Measurements from ENCODE around the gene MIDN. TPM values are rescaled to one million over a fixed set of nuclear protein-coding genes. Genes with fewer than 3 reads are reported as not detected.

Gene MIDN
- total RNA-seq = 14.1 TPM

GRCh38 chr19:1248139-1248785, at the start of gene MIDN:
TSS of gene MIDN (plus strand) at chr19:1248583. CDS start at chr19:1250297, 1,714 bp downstream.

DNA sequence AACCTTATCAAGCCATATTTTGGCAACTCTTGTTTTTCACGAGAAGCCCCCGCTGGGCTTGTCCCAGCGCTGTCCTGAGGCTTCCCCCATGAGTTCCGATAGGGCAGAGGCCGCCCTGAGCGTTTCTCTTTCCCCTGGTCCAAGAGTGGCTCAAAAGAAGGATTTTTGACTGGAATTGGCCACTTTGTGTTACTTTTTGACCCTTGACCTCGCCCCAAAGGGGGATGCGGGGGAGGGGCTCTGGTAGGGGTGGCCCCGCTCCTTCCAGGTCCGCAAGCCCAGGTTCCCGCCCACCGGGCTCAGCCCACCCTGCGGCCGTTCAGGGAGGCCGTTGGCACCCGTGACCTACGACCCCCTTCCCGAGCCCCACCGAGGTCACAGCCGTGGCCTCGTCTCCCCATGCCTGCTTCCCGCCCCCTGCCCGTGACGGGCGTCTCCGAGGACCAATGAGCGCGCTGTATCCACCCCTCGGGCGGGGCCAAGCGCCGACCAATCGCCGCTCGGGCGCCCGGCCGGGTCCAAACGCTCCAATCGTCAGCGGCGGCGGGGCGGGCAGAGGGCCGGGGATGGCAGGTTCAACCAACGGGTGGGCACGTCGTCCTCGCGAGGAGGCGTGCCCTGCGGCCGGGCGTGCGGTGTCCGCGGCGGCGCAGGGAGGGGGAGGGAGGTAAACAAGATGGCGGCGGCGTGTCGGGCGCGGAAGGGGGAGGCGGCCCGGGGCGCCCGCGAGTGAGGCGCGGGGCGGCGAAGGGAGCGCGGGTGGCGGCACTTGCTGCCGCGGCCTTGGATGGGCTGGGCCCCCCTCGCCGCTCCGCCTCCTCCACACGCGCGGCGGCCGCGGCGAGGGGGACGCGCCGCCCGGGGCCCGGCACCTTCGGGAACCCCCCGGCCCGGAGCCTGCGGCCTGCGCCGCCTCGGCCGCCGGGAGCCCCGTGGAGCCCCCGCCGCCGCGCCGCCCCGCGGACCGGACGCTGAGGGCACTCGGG, 43.0 kb upstream of the MIDN start, which contains the start of gene STK11:
STK11 (plus strand) TSS at position 665 of the 986 bp plus-strand sequence. CDS start 1,136 bp downstream, outside the sequence.

DNA sequence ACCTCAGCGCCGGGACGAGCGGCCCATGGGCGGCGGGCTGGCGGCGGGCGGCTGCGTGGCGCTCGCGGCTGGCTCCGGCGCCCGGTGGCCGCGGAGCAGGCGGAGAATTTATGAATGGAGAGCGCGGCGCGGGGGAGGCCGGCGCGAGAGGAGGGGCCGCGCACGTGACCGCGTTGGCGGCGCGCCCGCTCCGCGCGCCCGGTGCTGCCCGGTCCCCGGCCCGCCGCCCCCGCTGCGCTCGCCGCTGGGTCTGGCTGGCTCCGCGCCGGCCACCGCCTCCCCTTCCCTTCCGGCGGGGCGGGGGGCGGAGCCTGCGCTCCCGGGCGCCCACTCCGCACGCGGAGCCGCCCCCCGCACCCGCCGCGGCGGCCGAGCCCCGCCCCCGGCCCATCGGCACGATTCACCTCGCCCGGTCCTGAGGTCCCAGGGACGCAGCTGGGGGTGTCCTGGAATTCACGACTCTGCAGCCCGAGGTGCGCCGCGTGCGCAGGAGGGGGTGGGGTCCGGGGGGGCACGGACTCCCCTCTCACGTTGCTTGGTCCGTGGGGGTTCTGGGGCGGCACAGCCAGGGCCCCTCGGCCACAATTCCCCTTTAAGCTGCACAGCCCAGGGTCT, 10.5 kb upstream of the MIDN start, which contains the start of gene CBARP:
CBARP (minus strand) TSS at position 252 of the 615 bp plus-strand sequence. CDS start 1,905 bp downstream, outside the sequence.

GRCh38 chr19:1241417-1242095, 6.8 kb upstream of the MIDN start, which contains the start of gene ATP5F1D:
TSS of gene ATP5F1D (plus strand) at chr19:1241751. CDS start at chr19:1241851, 100 bp downstream.

GRCh38 chr19:1269065-1269477, 20.7 kb downstream of the MIDN start, which contains the start of gene CIRBP:
TSS of gene CIRBP (plus strand) at chr19:1269332. CDS start at chr19:1270934, 1,602 bp downstream.

DNA sequence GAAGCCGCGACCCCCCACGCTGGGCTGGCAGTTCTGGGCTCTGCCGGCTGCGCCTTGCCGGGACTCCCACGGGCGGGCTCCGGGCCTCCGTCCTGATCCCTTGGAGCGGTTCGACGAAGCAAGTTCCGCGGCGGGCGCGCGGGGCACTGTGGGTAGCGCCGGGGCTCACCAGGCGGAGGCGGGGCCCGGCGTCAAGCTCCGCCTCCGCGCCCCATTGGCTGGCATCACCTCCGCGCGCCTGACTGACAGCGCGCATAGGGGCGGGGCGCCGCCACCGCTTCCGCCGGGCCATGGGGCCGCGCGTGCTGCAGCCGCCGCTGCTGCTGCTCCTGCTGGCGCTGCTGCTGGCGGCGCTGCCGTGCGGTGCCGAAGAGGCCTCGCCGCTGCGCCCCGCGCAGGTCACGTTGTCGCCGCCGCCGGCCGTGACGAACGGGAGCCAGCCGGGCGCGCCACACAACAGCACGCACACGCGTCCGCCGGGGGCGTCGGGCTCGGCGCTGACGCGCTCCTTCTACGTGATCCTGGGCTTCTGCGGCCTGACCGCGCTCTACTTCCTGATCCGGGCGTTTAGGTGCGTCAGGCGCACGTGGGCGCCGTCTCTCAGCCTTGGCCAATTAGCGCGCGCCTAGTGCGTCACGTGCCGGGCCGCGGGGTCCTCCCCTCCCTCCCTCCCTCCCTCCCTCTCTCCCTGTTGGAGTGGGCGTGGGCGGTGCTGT, 27.0 kb downstream of the MIDN start, which contains the start of gene FAM174C:
FAM174C (plus strand) TSS at position 271 of the 716 bp plus-strand sequence; CDS start at position 291, 20 bp downstream.

DNA sequence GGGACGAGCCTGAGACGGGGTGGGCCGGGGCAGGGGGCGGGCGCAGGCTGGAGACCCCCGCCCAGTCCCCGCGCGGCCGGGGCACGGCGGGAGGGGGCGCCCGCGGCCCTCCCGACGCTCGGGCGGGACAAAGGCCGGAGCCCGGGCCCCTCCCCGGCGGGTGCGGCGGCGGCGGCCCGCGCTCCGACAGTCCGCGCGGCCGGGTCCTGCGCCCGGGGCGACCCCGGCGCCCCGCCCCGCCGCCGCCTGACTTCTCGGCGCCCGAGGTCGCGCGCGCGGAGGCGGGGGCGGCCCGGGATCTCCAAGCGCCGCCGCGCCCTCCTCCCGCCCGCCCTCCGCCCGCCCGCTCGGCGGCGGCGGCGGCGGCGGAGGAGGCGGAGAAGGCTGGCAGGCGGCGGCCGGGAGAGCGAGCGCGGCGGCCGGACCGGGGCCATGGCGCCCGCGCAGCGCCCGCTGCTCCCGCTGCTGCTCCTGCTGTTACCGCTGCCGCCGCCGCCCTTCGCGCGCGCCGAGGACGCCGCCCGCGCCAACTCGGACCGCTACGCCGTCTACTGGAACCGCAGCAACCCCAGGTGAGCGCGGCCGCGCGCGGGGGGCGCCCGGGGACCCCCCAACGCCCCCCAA, 37.5 kb downstream of the MIDN start, which contains the start of gene EFNA2:
EFNA2 (plus strand) TSS at position 137 of the 624 bp plus-strand sequence; CDS start at position 433, 296 bp downstream.

Other genes with a start within 250 kb of the MIDN start
- 0.69 TPM for gene GRIN3B, start 248.2 kb upstream of the MIDN start, total RNA-seq
- 40.8 TPM for gene TMEM259, start 227.5 kb upstream of the MIDN start, total RNA-seq
- gene RNU6-2, start 227.1 kb upstream of the MIDN start, total RNA-seq = not detected
- gene CNN2, start 222.0 kb upstream of the MIDN start, total RNA-seq = 18.2 TPM
- gene ABCA7, start 208.5 kb upstream of the MIDN start, total RNA-seq = 11.8 TPM
- 2.5 TPM for gene ARHGAP45, start 181.4 kb upstream of the MIDN start, total RNA-seq
- gene POLR2E, start 153.2 kb upstream of the MIDN start, total RNA-seq = 55.4 TPM
- 187 TPM for gene GPX4, start 144.6 kb upstream of the MIDN start, total RNA-seq
- 4.4 TPM for gene SBNO2, start 74.3 kb upstream of the MIDN start, total RNA-seq
- 45.7 TPM for gene STK11, start 42.8 kb upstream of the MIDN start, total RNA-seq
- 12.9 TPM for gene CBARP, start 10.6 kb upstream of the MIDN start, total RNA-seq
- 18.5 TPM for gene ATP5F1D, start 6.8 kb upstream of the MIDN start, total RNA-seq
- gene CIRBP, start 20.7 kb downstream of the MIDN start, total RNA-seq = 512 TPM
- 5.8 TPM for gene FAM174C, start 26.9 kb downstream of the MIDN start, total RNA-seq
- 12.5 TPM for gene EFNA2, start 37.3 kb downstream of the MIDN start, total RNA-seq
- gene NDUFS7, start 135.3 kb downstream of the MIDN start, total RNA-seq = 44.8 TPM
- 22.1 TPM for gene GAMT, start 153.0 kb downstream of the MIDN start, total RNA-seq
- 27.2 TPM for gene DAZAP1, start 159.0 kb downstream of the MIDN start, total RNA-seq
- gene RPS15, start 189.8 kb downstream of the MIDN start, total RNA-seq = 300 TPM
- 122 TPM for gene APC2, start 201.5 kb downstream of the MIDN start, total RNA-seq
- gene C19orf25, start 230.6 kb downstream of the MIDN start, total RNA-seq = 22.8 TPM
- gene PCSK4, start 241.8 kb downstream of the MIDN start, total RNA-seq = 3.9 TPM
- gene REEP6, start 242.6 kb downstream of the MIDN start, total RNA-seq = 5.1 TPM